Tongue (tissue), 3 donors: ENCODE data around the gene VWA7. TPM values are rescaled to one million over a fixed set of nuclear protein-coding genes. Genes with fewer than 3 reads are reported as not detected.

ENCODE experiments used
- DNase-seq: peaks from one replicate; pipeline ENCODE4 v3.0.0-alpha.2; 2015
- small RNA-seq: library from RNA; depleted of rRNA; stranded (forward); fragments of <200 nt; gene quantifications from one replicate; pipeline ENCODE3, GENCODE V24; 2014; ENCODE audit warnings: low replicate concordance
- total RNA-seq: library from RNA; depleted of rRNA; stranded (reverse); fragments of >200 nt; gene quantifications from one replicate; pipeline ENCODE4 v1.2.3, GENCODE V29; 2014

Gene VWA7
- total RNA-seq, 1 donor from 2014 or later, result 2.3 TPM

DNA sequence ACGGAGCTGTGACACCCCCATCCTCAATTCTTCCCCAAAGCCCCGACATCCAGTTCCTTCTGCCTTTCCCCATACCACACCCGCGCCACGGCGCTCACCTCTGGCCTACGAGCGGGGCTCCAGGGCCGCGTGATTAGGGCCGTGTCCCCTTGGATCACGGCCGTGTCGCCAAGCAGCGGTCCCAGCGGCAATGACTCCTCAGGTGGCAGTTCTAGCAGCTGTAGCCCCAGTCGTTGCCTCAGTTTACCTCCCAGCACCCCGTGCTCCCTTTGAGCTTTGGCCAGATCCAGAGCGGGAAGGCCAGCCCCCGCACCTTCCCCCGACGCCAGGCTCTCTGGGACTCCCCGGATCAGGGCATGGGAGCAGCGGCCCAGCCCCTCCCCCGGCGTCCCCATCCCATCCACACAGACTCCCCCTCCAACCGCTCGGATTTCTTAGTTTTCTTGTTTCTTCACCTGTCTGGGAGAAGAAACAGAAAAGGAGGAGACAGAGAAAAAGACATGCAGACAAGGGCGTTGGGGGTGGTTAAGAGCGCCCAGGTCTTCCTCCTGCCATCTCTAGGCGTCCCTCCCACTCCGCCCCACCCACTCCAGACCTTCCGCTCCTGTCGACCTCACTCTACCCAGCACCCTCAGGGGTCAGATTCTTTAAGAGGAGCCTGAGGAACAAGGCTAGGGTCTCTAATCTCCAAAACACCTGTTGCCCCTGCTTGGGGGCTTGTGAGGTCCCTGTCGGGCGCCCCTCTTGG is 48.2 kb downstream of the VWA7 start, which contains the start of gene DDAH2:
TSS of gene DDAH2 (minus strand) at position 533 of the 748 bp plus-strand sequence. CDS start at position 395, 138 bp downstream.
- DNase-seq, result no peak

DNA sequence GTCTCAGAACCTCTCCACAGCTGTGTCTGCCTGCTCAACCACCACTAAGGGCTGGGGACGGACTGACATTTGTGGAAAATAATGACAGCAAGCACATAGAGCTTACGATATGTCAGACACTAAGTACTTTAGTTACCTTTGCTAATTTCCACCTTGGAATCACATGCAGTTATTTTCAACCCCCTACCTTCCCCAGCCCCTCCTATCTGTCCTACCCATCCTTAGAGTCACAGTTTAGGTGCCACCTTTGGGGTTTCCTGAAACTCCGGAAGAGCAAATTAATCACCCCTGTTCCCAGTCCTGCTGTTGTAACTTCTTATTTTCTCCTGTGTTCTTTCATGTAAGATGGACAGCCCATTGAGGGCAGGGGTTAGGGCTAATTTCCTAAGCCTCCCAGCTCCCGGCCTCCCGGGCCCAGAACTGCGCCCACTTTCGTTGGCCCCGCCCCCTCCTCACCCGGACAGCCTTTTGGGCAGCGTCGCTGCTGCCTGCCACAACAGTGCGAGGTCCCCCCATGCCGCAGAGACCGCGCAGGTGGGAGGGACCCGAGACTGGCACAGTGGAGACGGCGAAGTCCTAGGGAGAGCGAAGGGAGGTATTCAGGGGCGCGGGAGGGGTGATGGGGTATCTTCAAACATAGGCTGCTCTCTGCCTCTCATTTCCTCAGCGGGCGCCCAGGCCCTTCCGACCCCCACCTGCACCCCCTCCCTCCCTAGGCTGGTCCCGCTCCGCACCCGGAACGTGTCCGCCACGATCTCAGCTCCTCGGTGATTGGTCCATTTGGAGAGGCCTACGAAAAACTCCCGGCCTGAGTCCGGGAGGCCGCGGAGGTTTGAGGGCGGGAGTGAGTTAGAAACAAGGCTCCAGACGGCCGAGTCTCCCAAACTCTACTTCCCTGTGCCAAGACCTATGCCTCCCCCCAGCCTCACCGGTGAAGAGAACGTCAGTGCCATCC is 49.1 kb downstream of the VWA7 start:
- no peak for DNase-seq

DNA sequence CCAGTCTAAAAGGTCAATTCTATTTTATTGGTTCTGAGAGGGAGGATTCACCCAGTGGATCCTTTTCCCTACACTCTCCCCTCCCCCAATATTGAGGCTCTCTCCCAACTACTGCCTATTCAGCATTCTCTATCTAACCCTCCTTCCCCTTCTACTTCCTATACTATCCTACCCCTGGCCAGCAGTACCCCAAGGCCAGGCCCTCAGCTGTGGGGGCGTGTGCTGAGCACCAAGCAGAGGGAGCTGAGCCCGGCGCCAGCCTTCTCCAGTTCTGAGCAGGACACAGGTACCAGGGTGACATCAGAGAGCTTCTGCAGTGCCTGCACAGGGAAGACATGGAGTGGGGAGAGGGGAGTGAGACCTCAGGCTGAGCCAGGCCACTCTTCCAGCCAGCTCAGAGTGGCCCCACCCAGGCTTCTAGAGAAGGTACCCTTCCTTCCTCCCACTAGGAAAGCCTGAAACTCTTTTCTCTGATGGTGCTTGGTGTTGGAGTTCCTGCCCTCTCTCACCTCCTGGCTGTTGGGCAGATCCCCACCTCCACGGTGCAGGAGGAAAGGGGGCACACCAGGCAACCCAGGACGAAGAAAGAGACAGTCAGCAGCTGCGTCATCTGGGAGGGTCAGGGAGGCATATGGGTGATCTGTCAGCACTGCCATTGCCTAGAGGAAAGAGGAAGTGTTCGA is 50.0 kb downstream of the VWA7 start:
- no peak for DNase-seq

DNA sequence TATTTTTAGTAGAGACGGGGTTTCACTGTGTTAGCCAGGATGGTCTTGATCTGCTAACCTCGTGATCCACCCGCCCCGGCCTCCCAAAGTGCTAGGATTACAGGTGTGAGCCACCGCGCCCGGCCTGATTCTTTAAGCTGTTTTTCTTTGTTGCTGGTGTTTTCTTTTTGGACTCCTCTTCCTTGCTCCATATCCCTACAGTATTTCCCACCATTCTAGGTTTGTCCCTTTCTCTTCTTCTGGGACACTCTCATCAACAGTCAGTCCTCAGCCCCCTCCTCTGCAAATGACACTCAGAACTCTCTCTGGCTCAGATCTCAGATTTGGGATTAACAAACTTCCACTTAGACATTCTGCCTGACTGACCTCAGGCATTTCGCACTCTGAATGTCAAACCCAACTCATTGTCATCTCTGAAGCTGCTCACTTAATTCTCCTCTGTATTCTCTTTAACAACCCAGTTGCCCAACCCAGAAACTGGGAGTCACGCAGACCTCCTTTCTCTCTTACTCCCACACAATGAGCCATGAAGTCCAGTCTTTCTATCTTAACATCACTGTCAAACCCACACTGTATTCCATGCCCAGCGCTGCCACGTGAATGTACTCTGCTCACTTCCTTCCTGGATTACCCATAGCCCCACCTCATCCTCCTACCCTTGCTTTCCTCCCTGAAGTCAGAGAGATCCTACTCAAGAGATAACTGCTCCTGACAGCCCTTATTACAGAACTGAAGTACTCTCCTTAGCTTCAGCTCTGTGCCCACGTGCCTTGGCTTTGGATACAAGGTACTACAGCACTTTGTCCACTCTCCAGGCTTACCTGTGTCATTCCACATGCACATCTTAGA is 51.4 kb downstream of the VWA7 start:
- no peak for DNase-seq

DNA sequence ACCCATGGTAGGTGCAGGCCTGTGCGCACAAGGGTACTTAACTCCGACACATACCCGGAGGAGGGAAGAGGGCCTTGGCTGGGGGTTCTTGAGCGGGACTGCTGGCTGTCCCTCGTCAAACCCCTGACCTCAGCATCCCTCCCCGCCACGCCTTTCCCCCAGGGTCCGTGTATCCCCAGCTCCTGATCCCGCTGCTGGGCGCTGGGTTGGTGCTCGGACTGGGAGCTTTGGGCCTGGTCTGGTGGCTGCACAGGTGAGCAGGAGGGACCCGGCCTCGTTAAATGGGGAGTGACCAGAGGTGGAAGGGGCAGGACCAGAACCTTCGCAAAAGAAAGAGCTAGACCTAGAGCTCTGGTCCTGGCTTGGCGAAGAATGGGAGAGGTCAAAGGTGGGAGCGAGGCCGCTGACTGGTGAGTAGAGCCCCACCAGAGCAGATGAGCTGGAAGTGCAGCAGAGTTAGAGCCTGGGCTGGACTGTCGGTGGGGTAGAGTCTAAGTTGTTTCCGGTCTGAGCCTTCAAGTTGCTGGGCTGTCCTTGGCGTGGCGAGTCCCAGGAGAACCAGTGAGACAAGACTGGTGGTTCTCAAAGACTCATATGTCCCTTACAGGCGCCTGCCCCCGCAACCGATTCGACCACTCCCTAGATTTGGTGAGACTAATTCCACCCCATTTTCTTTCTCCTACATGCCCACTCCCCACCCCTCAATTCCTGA is 53.0 kb downstream of the VWA7 start:
- DNase-seq, result no peak

DNA sequence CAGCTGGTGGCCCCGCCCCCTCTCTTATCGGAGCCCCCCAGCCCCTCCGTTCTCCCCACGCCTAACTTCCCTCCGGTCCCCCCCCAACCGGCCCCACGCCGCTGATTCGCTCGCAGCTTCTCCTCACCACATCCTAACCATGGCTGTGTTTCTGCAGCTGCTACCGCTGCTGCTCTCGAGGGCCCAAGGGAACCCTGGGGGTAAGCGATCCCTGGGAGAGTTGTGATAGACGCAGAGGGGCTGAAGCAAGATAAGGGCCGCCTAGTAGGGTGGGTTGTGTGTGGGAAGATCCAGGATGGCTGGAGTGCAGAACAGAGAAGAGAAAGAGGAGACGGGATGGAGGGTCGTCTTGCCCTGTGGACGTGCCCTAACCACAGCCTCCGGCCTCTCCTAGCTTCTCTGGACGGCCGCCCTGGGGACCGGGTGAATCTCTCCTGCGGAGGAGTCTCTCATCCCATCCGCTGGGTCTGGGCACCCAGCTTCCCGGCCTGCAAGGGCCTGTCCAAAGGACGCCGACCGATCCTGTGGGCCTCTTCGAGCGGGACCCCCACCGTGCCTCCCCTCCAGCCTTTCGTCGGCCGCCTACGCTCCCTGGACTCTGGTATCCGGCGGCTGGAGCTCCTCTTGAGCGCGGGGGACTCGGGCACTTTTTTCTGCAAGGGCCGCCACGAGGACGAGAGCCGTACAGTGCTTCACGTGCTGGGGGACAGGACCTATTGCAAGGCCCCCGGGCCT is 53.7 kb downstream of the VWA7 start, which contains the start of gene MPIG6B:
TSS of gene MPIG6B (plus strand) at position 129 of the 735 bp plus-strand sequence. CDS start at position 140, 11 bp downstream.
- DNase-seq, result no peak

DNA sequence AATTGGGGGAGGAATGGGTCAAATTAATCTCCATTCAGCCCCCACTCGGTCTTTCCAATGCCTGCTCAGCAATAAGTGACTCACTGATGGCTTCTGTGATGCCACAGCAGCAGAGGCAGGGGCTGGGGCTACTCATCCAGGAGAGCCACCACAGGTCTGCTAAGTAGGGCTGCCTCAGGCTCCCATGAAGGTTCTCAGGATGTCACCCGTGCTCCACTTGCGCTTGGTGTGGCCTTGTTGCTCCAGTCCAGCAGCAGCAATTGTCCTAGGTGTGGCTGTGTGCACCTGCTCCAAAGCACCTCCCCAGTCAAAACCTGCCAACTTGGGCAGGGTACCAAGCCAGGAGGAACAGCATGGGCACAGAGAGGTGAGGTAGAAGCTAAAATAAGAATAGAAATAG is 55.0 kb downstream of the VWA7 start:
- DNase-seq, result no peak

DNA sequence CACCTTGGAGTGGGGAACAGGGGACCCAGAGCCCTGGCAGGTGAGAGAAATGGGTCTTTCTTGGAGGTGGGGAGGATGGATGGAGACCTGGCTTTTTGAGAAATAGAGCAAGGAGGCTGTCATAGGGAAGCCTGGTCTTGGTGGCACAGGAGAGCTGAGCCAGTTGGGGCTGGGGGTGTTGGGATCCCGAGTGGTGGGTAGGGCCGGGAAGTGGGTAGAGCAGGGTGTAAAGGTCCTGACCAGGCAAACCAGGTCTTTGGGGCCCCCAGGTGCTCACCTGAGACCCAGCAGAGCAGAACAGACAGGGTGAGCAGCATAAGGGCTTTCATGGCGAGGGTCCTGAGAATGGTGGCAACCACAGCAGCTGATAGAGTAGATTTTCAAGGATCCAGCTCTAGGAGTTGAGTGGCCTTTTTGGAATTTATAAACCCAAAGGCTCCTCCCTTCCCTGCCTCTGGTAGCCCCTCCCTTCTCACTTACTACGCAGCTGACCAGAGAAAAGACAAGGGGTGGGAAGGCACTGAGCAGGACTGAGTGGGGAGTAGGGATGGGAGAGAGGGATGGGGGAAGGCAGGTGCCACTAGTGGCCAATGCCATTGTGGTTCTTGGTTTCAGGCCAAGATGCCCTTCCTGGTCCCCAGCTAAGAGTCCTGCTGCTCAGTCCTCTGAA is 55.6 kb downstream of the VWA7 start, which contains the start of gene LY6G6C:
TSS of gene LY6G6C (minus strand) at position 396 of the 670 bp plus-strand sequence. CDS start at position 329, 67 bp downstream.
- no peak for DNase-seq

DNA sequence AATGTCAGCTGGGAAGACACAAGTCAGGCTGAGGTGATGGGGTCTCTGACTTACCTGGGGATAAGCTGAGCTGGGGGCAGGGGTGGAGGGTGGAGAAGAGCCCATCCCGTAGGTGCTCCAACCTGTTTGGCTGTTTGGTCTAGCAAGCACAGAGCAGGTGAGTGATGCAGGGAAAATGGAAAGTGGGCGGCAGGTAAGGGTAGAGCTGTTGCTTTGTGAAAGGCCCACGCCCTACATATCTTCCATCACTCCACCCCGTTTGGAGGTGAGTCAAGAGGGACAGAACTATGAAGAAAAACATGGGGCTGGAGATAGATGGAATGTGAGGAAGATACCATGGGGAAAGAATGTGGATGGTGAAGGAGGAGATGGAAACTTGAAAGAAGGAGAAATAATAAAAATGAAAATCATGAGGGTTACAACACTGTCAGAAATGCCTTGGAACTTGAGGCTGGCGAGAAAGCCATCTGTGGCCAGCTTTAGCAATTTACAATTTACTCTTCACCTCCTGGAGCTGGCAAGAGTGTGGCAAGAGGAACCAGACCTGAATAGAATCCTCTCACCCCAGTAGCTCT is 56.8 kb downstream of the VWA7 start:
- no peak for DNase-seq

DNA sequence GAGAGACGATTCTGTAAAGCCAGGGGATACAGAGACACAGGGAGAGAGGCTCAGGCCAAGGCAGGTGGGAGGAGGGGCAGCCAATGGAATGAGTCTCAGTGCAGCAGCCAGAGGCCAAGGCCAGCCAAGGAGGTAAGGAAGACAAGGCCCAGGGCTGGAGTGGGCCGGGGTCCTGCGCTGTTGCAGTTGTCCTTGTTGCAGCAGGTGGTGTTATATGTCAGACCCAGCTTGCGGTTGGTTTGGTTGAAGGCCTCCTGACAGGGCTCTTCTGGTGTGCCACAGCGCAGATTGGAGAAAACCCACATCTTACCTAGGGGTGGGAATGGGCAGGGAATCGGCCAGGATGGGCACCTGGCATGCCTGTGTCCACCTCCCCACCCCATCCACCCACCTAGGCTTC is 58.1 kb downstream of the VWA7 start:
- no peak for DNase-seq

DNA sequence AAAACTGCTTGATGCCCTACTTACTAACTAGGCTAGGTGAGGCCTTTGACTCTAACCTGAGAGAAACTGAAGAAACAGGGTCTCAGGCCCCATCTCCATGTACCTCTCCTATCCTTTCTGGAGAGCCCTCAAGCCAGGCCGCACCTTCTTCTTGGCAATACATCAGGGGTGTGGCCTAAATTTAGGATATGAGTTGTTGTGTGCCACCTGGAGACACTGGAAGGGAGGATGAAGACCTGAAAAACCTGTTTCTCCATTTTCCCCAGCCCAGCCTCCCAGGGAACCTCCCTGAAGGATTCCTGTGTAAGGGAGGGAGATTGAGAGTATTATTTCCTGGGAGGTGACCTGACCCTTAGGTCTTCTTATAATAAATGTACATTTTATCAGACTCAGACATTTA is 58.9 kb downstream of the VWA7 start:
- peak; percentile 61 for DNase-seq

DNA sequence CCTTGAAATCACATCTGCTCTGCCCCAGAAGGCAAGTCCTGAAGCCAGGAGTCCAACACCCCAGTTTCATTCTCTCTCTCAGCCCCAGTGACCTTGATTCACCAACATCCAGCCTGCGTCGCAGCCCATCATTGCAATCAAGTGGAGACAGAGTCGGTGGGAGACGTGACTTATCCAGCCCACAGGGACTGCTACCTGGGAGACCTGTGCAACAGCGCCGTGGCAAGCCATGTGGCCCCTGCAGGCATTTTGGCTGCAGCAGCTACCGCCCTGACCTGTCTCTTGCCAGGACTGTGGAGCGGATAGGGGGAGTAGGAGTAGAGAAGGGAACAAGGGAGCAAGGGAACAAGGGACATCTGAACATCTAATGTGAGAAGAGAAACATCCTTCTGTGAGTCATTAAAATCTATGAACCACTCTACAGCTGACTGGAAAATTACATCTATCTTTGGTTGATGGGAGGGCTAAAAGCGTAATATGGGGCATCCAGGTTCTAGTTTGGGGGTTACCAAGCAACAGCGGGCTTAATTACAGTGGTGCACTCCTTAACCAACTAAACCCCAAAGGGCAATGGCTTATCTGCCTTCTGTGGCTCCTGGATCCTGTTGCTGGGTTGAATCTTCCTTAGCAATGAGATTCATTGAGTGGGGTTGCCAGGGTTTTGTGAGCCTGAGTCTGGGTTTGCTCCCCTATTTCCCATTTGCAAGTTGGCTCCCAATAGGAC is 59.5 kb downstream of the VWA7 start:
- no peak for DNase-seq

Small RNAs within 50 kb of the gene (small RNA-seq; reads per million reads assigned to genes)
- not detected for gene MSH5-SAPCD1
- not detected for gene RF00019
- gene RNU6-850P, result not detected
- gene SAPCD1, result not detected

Other genes starting within 250 kb of the VWA7 start
- not detected for gene MCCD1, start 248.4 kb downstream of the VWA7 start, total RNA-seq
- 319 TPM for gene DDX39B, start 235.3 kb downstream of the VWA7 start, total RNA-seq
- 1.3 TPM for gene ATP6V1G2, start 230.7 kb downstream of the VWA7 start, total RNA-seq
- gene NFKBIL1, start 229.7 kb downstream of the VWA7 start, total RNA-seq, result 11.4 TPM
- not detected for gene LTA, start 205.0 kb downstream of the VWA7 start, total RNA-seq
- gene TNF, start 201.8 kb downstream of the VWA7 start, total RNA-seq, result not detected
- gene LTB, start 194.9 kb downstream of the VWA7 start, total RNA-seq, result 1.7 TPM
- 1.5 TPM for gene LST1, start 191.1 kb downstream of the VWA7 start, total RNA-seq
- not detected for gene NCR3, start 184.3 kb downstream of the VWA7 start, total RNA-seq
- gene AIF1, start 162.1 kb downstream of the VWA7 start, total RNA-seq, result 10.9 TPM
- gene PRRC2A, start 156.6 kb downstream of the VWA7 start, total RNA-seq, result 66.1 TPM
- gene BAG6, start 124.7 kb downstream of the VWA7 start, total RNA-seq, result 154 TPM
- not detected for gene APOM, start 121.4 kb downstream of the VWA7 start, total RNA-seq
- gene C6orf47, start 116.5 kb downstream of the VWA7 start, total RNA-seq, result 20.8 TPM
- 18.0 TPM for gene GPANK1, start 112.3 kb downstream of the VWA7 start, total RNA-seq
- gene CSNK2B, start 111.2 kb downstream of the VWA7 start, total RNA-seq, result 92.1 TPM
- 2.6 TPM for gene LY6G5B, start 107.4 kb downstream of the VWA7 start, total RNA-seq
- not detected for gene LY6G5C, start 96.3 kb downstream of the VWA7 start, total RNA-seq
- gene ABHD16A, start 74.0 kb downstream of the VWA7 start, total RNA-seq, result 46.2 TPM
- gene LY6G6F, start 70.5 kb downstream of the VWA7 start, total RNA-seq, result 0.82 TPM
- not detected for gene LY6G6D, start 62.0 kb downstream of the VWA7 start, total RNA-seq
- 1.1 TPM for gene LY6G6C, start 55.6 kb downstream of the VWA7 start, total RNA-seq
- not detected for gene MPIG6B, start 54.0 kb downstream of the VWA7 start, total RNA-seq
- gene DDAH2, start 48.0 kb downstream of the VWA7 start, total RNA-seq, result 114 TPM
- 131 TPM for gene CLIC1, start 40.8 kb downstream of the VWA7 start, total RNA-seq
- gene MSH5, start 37.3 kb downstream of the VWA7 start, total RNA-seq, result 9.6 TPM
- not detected for gene SAPCD1, start 14.7 kb downstream of the VWA7 start, total RNA-seq
- gene VARS1, start 18.4 kb upstream of the VWA7 start, total RNA-seq, result 42.5 TPM
- gene LSM2, start 29.6 kb upstream of the VWA7 start, total RNA-seq, result 20.8 TPM
- 4.5 TPM for gene HSPA1L, start 38.0 kb upstream of the VWA7 start, total RNA-seq
- 698 TPM for gene HSPA1A, start 38.2 kb upstream of the VWA7 start, total RNA-seq
- 827 TPM for gene HSPA1B, start 50.4 kb upstream of the VWA7 start, total RNA-seq
- gene NEU1, start 85.5 kb upstream of the VWA7 start, total RNA-seq, result 25.6 TPM
- gene SLC44A4, start 101.7 kb upstream of the VWA7 start, total RNA-seq, result 1.7 TPM
- 37.4 TPM for gene EHMT2, start 120.4 kb upstream of the VWA7 start, total RNA-seq
- gene ZBTB12, start 124.8 kb upstream of the VWA7 start, total RNA-seq, result 5.7 TPM
- gene C2, start 150.4 kb upstream of the VWA7 start, total RNA-seq, result 0.51 TPM
- gene CFB, start 168.8 kb upstream of the VWA7 start, total RNA-seq, result 7.1 TPM
- 79.7 TPM for gene NELFE, start 181.6 kb upstream of the VWA7 start, total RNA-seq
- gene SKIC2, start 181.8 kb upstream of the VWA7 start, total RNA-seq, result 30.6 TPM
- gene DXO, start 194.8 kb upstream of the VWA7 start, total RNA-seq, result 10.7 TPM
- gene C4A, start 204.7 kb upstream of the VWA7 start, total RNA-seq, result 32.6 TPM
- 38.0 TPM for gene C4B, start 237.5 kb upstream of the VWA7 start, total RNA-seq